Trophoblast cell (in vitro differentiated cells and primary cell): ENCODE measurements around the gene GTSE1.
"Not testable (repeated sequence)": the region's sequence is repeated elsewhere in the genome, so short reads cannot be mapped to it uniquely, and the experiment has no call there.

Experiments
- DNase-seq, 2 donors: peaks; one replicate each; pipeline ENCODE4 v3.0.0-alpha.2; 2016
- H2AFZ ChIP-seq: 2 replicates; pipeline ENCODE4 v1.6.1; 2013; ENCODE audit warnings: low read length, moderate library complexity, mild to moderate bottlenecking; ENCODE audit not compliant: insufficient read depth, poor library complexity
- H2AK5ac ChIP-seq: 2 replicates; pipeline ENCODE4 v1.6.1; 2013; ENCODE audit warnings: mild to moderate bottlenecking, low read length
- H2BK120ac ChIP-seq: 2 replicates; pipeline ENCODE4 v1.6.1; 2013; ENCODE audit warnings: low read length, mild to moderate bottlenecking, moderate library complexity; ENCODE audit not compliant: insufficient read depth, poor library complexity
- H2BK12ac ChIP-seq: 2 replicates; pipeline ENCODE4 v1.6.1; 2013; ENCODE audit warnings: mild to moderate bottlenecking, low read length, moderate library complexity
- H2BK5ac ChIP-seq: 2 replicates; pipeline ENCODE4 v1.6.1; 2013; ENCODE audit warnings: low read length, low read depth, moderate library complexity, mild to moderate bottlenecking; ENCODE audit not compliant: poor library complexity
- H3K14ac ChIP-seq: 2 replicates; pipeline ENCODE4 v1.6.1; 2013; ENCODE audit warnings: mild to moderate bottlenecking, low read length
- H3K18ac ChIP-seq: 2 replicates; pipeline ENCODE4 v1.6.1; 2013; ENCODE audit warnings: mild to moderate bottlenecking, low read length
- H3K23ac ChIP-seq: 2 replicates; pipeline ENCODE4 v1.6.1; 2013; ENCODE audit warnings: low read length
- H3K27ac ChIP-seq: 2 replicates; pipeline ENCODE4 v1.5.1; 2013; ENCODE audit warnings: low read depth, mild to moderate bottlenecking, inconsistent platforms, low read length, moderate library complexity
- H3K27me3 ChIP-seq: 2 replicates; pipeline ENCODE4 v1.6.1; 2013; ENCODE audit warnings: inconsistent platforms, mild to moderate bottlenecking, low read length, moderate library complexity; ENCODE audit not compliant: insufficient read depth
- H3K36me3 ChIP-seq, 2 experiments: 1 replicate in 1 of 2; 2 replicates in 1 of 2; pipeline ENCODE4 v1.6.1; 2013; ENCODE audit warnings: low read length in 2 of 2, mild to moderate bottlenecking in 2 of 2, moderate library complexity in 1 of 2; ENCODE audit not compliant: insufficient read depth in 2 of 2, control insufficient read depth in 1 of 2
- H3K4ac ChIP-seq: 2 replicates; pipeline ENCODE4 v1.6.1; 2013; ENCODE audit warnings: low read depth, mild to moderate bottlenecking, low read length, moderate library complexity
- H3K4me1 ChIP-seq, 2 experiments: 1 replicate in 1 of 2; 2 replicates in 1 of 2; pipeline ENCODE4 v1.6.1; 2013; ENCODE audit warnings: low read length in 2 of 2, mild to moderate bottlenecking in 2 of 2, moderate library complexity in 1 of 2; ENCODE audit not compliant: insufficient read depth in 2 of 2, control insufficient read depth in 1 of 2
- H3K4me2 ChIP-seq: 2 replicates; pipeline ENCODE4 v1.6.1; 2013; ENCODE audit warnings: inconsistent platforms, mild to moderate bottlenecking, low read length, moderate library complexity
- H3K4me3 ChIP-seq: 2 replicates; pipeline ENCODE4 v1.5.1; 2013; ENCODE audit warnings: mild to moderate bottlenecking, low read depth, low read length, inconsistent platforms
- H3K79me1 ChIP-seq: one replicate; pipeline ENCODE4 v1.6.1; 2013; ENCODE audit warnings: low read length
- H3K79me2 ChIP-seq: 2 replicates; pipeline ENCODE4 v1.6.1; 2013; ENCODE audit warnings: low read length, mild to moderate bottlenecking; ENCODE audit not compliant: control insufficient read depth, insufficient read depth, poor library complexity
- H3K9ac ChIP-seq: 2 replicates; pipeline ENCODE4 v1.6.1; 2013; ENCODE audit warnings: mild to moderate bottlenecking, low read length
- H3K9me3 ChIP-seq: 2 replicates; pipeline ENCODE4 v1.6.1; 2013; ENCODE audit warnings: low read depth, mild to moderate bottlenecking, control low read depth, inconsistent platforms, low read length; ENCODE audit not compliant: insufficient read depth
- H4K12ac ChIP-seq: 2 replicates; pipeline ENCODE4 v1.6.1; 2013; ENCODE audit warnings: low read depth, mild to moderate bottlenecking, low read length, moderate library complexity
- H4K8ac ChIP-seq: 2 replicates; pipeline ENCODE4 v1.6.1; 2013; ENCODE audit warnings: low read depth, mild to moderate bottlenecking, low read length, moderate library complexity
- H4K91ac ChIP-seq: one replicate; pipeline ENCODE4 v1.6.1; 2013; ENCODE audit warnings: low read depth, mild to moderate bottlenecking, low read length, moderate library complexity
- whole genome bisulfite sequencing: extraction: QIAGEN DNeasy Blood & Tissue Kit; methylation state at CpG from one replicate; pipeline ENCODE4 v1.1.7; 2013; ENCODE audit warnings: missing lambda C conversion rate; ENCODE audit not compliant: insufficient read length, insufficient coverage; ENCODE audit errors: extremely low coverage; 5-methylcytosine and 5-hydroxymethylcytosine counted together

GTSE1 gene

GRCh38 chr22:46260038-46260437, 36.6 kb upstream of the GTSE1 start:
- no peak overlapping the region for H2BK5ac ChIP-seq
- H3K79me1 ChIP-seq = no peaks in the 10 kb centered on the region
- H3K27ac ChIP-seq = no peak overlapping the region
- H3K4me2 ChIP-seq = no peak overlapping the region
- H4K91ac ChIP-seq = no peak overlapping the region
- no peak overlapping the region for H3K4ac ChIP-seq
- peaks cover 22% of the 10 kb centered on the region for H3K27me3 ChIP-seq
- H3K36me3 ChIP-seq = no peaks in the 10 kb centered on the region
- no peak overlapping the region for H4K12ac ChIP-seq
- H3K79me2 ChIP-seq = no peaks in the 10 kb centered on the region
- H2AK5ac ChIP-seq = no peak overlapping the region
- DNase-seq = no peak
- H3K9me3 ChIP-seq = peaks cover 17% of the 10 kb centered on the region
- no peak overlapping the region for H3K18ac ChIP-seq
- no peak overlapping the region for H2BK12ac ChIP-seq
- no peak overlapping the region for H3K14ac ChIP-seq
- H2AFZ ChIP-seq = no peak overlapping the region
- H3K23ac ChIP-seq = no peak overlapping the region
- H3K4me1 ChIP-seq = peaks cover 2 to 6% of the 10 kb centered on the region in 2 experiments
- H3K4me3 ChIP-seq = no peak overlapping the region
- no peak overlapping the region for H2BK120ac ChIP-seq
- no peak overlapping the region for H4K8ac ChIP-seq
- H3K9ac ChIP-seq = no peak overlapping the region
- WGBS = no CpG with 5 or more reads among the region's 6 CpGs

DNA sequence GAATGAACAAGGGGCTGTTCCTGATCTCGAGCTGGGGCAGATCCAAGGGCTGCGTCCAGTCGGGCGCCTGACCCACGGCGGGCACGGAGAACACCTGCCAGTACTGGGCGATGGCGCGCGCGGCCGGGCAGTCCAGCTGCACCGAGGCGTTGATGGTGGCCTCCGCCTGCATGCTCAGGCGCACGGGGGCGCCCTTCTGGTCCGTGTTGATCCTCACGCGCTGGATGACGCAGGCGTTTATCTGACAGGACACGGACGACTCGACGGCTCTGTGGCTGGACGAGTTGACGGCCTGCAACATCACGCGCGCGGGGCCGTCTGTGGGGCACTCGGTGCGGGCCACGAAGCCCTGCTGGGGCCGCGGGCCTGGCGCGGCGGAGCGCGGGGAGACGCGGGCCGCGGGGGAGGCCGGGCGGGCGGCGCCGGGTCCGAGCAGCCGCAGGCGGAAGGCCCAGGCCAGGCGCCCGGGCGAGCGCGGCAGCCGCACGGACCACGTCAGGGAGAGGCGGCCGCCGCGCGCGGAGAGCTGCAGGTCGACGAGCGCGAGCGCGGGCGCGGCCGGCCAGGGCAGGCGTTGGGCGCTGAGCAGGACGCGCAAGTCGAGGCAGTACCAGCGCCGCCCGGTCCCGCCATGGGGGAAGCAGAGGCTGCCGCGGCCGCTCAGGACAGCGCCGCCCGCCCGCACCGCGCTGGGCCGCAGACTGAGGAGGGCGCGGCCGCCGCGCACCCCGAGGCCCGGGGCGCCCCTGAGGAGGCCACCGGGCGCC, 34.0 kb upstream of the GTSE1 start:
- peak overlapping the region; percentile 63 for H3K4me2 ChIP-seq
- peak; percentile 33 to 49 for DNase-seq
- H3K23ac ChIP-seq = no peak overlapping the region
- no peak overlapping the region for H4K8ac ChIP-seq
- WGBS = no CpG with 5 or more reads among the region's 109 CpGs
- no peak overlapping the region for H3K9ac ChIP-seq
- no peak overlapping the region for H3K18ac ChIP-seq
- no peaks in the 10 kb centered on the region for H3K79me2 ChIP-seq
- no peak overlapping the region for H2BK12ac ChIP-seq
- H2BK120ac ChIP-seq = no peak overlapping the region
- H3K4me3 ChIP-seq = peak overlapping the region; percentile 56
- H2BK5ac ChIP-seq = no peak overlapping the region
- no peak overlapping the region for H3K14ac ChIP-seq
- H2AFZ ChIP-seq = peak overlapping the region; percentile 15
- H3K27ac ChIP-seq = no peak overlapping the region
- no peak overlapping the region for H3K4ac ChIP-seq
- peaks cover 20% of the 10 kb centered on the region for H3K9me3 ChIP-seq
- no peak overlapping the region for H4K91ac ChIP-seq
- no peaks in the 10 kb centered on the region for H3K79me1 ChIP-seq
- peaks cover 22% of the 10 kb centered on the region for H3K27me3 ChIP-seq
- H3K4me1 ChIP-seq = peaks cover 2 to 6% of the 10 kb centered on the region in 2 experiments
- H4K12ac ChIP-seq = no peak overlapping the region
- no peak overlapping the region for H2AK5ac ChIP-seq
- H3K36me3 ChIP-seq = no peaks in the 10 kb centered on the region

GRCh38 chr22:46263216-46263590, 33.5 kb upstream of the GTSE1 start, which contains the start of gene PKDREJ:
TSS of gene PKDREJ (minus strand) at chr22:46263343. CDS start at chr22:46263322, 21 bp downstream.
- Histone ChIP-seq H3K4me2 (peak within 1 kb of the TSS; percentile 63), H2BK5ac (no peak within 1 kb of the TSS), H3K4me3 (peak within 1 kb of the TSS; percentile 56), H4K91ac (no peak within 1 kb of the TSS), H2AFZ (peak within 1 kb of the TSS; percentile 15), H3K36me3 (no peaks in the 10 kb centered on the region), H3K4ac (no peak within 1 kb of the TSS), H3K18ac (no peak within 1 kb of the TSS), H3K9me3 (peaks cover 20% of the 10 kb centered on the region), H3K23ac (no peak within 1 kb of the TSS), H3K4me1 (peaks cover 4 to 7% of the 10 kb centered on the region in 2 experiments), H4K8ac (no peak within 1 kb of the TSS), H3K9ac (peak within 1 kb of the TSS; percentile 5), H2BK12ac (no peak within 1 kb of the TSS), H4K12ac (no peak within 1 kb of the TSS), H3K27ac (no peak within 1 kb of the TSS), H3K27me3 (peaks cover 22% of the 10 kb centered on the region), H2BK120ac (no peak within 1 kb of the TSS), H3K14ac (no peak within 1 kb of the TSS), H3K79me1 (peaks cover 3% of the 10 kb centered on the region), H3K79me2 (peaks cover 3% of the 10 kb centered on the region), H2AK5ac (no peak within 1 kb of the TSS)
- WGBS = no CpG with 5 or more reads among the region's 30 CpGs
- no peak for DNase-seq

- not testable (repeated sequence) for H3K4me1 ChIP-seq, H3K9ac ChIP-seq, H2BK5ac ChIP-seq, H2BK12ac ChIP-seq, H3K4ac ChIP-seq, H3K4me2 ChIP-seq, H3K4me3 ChIP-seq, H4K12ac ChIP-seq, H2AFZ ChIP-seq, H3K14ac ChIP-seq, H4K8ac ChIP-seq, H3K18ac ChIP-seq, H2BK120ac ChIP-seq, H3K27ac ChIP-seq, H3K79me2 ChIP-seq, DNase-seq, H4K91ac ChIP-seq, H3K79me1 ChIP-seq, H2AK5ac ChIP-seq, H3K23ac ChIP-seq, H3K36me3 ChIP-seq
- WGBS = no CpG with 5 or more reads among the region's 6 CpGs
- Histone ChIP-seq H3K9me3 (peaks cover 20% of the 10 kb centered on the region), H3K27me3 (peaks cover 22% of the 10 kb centered on the region)
These were observed 32.1 kb upstream of the GTSE1 start for GRCh38 chr22:46264520-46264919.
